ENCODE measurements around the gene DCLRE1A. TPM values are rescaled to one million over a fixed set of nuclear protein-coding genes. Genes with fewer than 3 reads are reported as not detected.

Gene DCLRE1A
- total RNA-seq, 4 donors from 2014 or later: 0.26 to 16.1 (median 4.4) TPM

DNA sequence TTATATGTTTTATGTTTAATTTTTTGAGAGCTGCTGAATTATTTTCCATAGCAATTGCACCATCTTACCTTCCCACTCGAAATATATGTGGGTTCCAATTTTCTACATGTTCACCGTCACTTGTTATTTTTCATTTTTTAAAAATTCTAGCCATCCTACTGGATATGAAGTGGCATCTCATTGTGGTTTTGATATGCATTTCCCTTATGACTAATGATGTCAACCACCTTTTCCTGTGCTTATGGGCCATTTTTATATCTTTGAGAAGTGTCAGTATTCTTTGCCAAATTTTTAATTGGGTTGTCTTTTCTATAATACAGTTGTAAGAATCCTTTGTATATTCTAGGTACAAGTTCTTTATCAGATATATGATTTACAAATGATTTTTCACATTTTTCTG lies 28.4 kb upstream of the DCLRE1A start:
- no peaks in the 10 kb centered on the region for H3K27me3 ChIP-seq
- TF ChIP-seq, protein P1, sequence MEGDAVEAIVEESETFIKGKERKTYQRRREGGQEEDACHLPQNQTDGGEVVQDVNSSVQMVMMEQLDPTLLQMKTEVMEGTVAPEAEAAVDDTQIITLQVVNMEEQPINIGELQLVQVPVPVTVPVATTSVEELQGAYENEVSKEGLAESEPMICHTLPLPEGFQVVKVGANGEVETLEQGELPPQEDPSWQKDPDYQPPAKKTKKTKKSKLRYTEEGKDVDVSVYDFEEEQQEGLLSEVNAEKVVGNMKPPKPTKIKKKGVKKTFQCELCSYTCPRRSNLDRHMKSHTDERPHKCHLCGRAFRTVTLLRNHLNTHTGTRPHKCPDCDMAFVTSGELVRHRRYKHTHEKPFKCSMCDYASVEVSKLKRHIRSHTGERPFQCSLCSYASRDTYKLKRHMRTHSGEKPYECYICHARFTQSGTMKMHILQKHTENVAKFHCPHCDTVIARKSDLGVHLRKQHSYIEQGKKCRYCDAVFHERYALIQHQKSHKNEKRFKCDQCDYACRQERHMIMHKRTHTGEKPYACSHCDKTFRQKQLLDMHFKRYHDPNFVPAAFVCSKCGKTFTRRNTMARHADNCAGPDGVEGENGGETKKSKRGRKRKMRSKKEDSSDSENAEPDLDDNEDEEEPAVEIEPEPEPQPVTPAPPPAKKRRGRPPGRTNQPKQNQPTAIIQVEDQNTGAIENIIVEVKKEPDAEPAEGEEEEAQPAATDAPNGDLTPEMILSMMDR (IDR thresholded peaks at IDR 0.05): no peak
- TF ChIP-seq POLR2A (IDR thresholded peaks at IDR 0.05): no peak
- H3K4me3 ChIP-seq: no peak overlapping the region
- H3K36me3 ChIP-seq: peaks cover 0 to 4% of the 10 kb centered on the region in 2 donors
- H3K9me3 ChIP-seq: no peaks in the 10 kb centered on the region
- no peaks in the 10 kb centered on the region for H3K4me1 ChIP-seq
- no peak overlapping the region for H3K27ac ChIP-seq
- intact Hi-C loops (cut with DNase I; ENCODE audit: low total_unique reads): no loop called here
- no peak for DNase-seq

DNA sequence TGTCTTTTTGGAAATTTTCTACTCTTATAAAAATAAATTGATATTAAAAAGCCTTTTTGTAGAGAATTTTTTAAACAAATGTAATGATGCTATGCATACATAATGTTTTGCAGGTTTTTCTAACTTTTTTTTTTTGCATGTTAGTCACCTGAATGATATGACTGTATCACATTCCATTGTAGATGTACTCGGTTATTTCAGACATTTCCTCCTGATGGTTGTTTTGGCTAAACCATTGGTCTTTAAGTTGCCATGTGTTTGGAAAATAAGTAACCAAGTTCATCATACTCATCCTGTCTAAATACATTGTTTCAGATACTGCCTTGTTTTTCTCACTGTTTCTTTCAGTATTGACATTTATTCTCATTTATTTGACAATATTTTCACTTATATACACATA lies 26.4 kb upstream of the DCLRE1A start:
- H3K36me3 ChIP-seq: peaks cover 0 to 4% of the 10 kb centered on the region in 2 donors
- intact Hi-C loops (cut with DNase I; ENCODE audit: low total_unique reads): no loop called here
- no peaks in the 10 kb centered on the region for H3K27me3 ChIP-seq
- H3K27ac ChIP-seq: no peak overlapping the region
- TF ChIP-seq, protein P1 (IDR thresholded peaks at IDR 0.05): no peak
- TF ChIP-seq POLR2A (IDR thresholded peaks at IDR 0.05): no peak
- no peaks in the 10 kb centered on the region for H3K9me3 ChIP-seq
- H3K4me3 ChIP-seq: no peak overlapping the region
- H3K4me1 ChIP-seq: no peaks in the 10 kb centered on the region
- DNase-seq: no peak

DNA sequence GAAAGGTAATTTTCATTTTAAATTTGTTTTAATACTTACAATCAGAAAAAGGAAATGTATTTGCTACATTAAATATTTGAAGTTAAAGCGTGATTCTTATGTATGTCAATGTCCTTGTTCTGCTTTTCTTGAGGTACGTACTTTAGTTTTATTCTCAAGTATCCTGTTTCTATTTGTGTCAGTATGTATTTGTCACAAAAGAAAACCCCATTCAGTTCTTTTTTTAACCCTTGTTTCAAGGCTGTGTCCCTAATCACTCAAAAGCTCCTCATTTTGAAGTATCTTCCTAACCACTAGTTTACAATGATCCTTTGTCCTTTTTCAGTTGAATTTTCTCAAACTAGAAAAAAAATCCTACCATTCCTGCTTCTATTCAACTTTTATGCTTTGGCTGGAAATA lies 25.8 kb upstream of the DCLRE1A start:
- DNase-seq: no peak
- Histone ChIP-seq H3K36me3 (peaks cover 0 to 2% of the 10 kb centered on the region in 2 donors), H3K4me3 (no peak overlapping the region), H3K4me1 (no peaks in the 10 kb centered on the region), H3K27me3 (no peaks in the 10 kb centered on the region), H3K27ac (no peak overlapping the region), H3K9me3 (no peaks in the 10 kb centered on the region)
- TF ChIP-seq, protein P1 (IDR thresholded peaks at IDR 0.05): no peak
- no peak for TF ChIP-seq POLR2A (IDR thresholded peaks at IDR 0.05)
- intact Hi-C loops (cut with DNase I; ENCODE audit: low total_unique reads): no loop called here

DNA sequence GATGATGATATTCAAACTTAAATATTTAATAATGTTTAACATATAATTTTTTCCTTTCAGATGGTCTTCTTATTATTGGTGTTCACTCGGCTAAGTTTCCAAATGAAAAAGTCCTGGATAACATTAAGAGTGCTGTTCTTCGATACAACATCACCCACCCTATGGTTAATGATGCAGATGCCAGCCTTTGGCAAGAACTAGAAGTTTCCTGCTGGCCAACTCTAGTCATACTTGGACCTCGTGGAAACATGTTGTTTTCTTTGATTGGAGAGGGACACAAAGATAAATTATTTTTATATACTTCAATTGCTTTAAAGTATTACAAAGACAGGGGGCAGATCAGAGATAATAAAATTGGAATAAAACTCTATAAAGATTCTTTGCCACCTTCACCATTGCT lies 22.6 kb upstream of the DCLRE1A start:
- no peaks in the 10 kb centered on the region for H3K4me1 ChIP-seq
- no peak for DNase-seq
- H3K4me3 ChIP-seq: no peak overlapping the region
- no peaks in the 10 kb centered on the region for H3K9me3 ChIP-seq
- no peaks in the 10 kb centered on the region for H3K27me3 ChIP-seq
- no peak overlapping the region for H3K27ac ChIP-seq
- intact Hi-C loops (cut with DNase I; ENCODE audit: low total_unique reads): no loop called here
- no peaks in the 10 kb centered on the region for H3K36me3 ChIP-seq
- TF ChIP-seq POLR2A (IDR thresholded peaks at IDR 0.05): no peak

DNA sequence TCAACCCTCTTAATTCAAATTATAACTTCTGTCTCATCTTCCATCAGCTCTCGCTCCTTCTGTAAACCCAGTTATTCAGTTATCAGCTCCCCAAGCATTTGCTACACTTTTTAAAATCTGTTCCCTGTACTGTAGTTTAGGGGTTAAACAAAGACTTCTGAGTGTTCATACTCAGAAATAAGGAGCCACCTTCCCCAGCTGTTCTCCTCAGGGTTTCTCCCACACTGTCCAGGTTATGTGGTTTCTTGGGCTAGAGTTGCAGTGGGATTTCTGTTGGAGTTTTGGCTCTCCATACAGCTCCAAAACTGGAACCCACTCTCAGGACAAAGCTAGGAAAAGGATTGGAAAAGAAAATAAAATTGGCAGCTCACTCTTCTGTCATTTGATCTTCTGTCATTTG lies 21.3 kb upstream of the DCLRE1A start:
- no peak for TF ChIP-seq POLR2A (IDR thresholded peaks at IDR 0.05)
- TF ChIP-seq, protein P1 (IDR thresholded peaks at IDR 0.05): no peak
- H3K27me3 ChIP-seq: no peaks in the 10 kb centered on the region
- no peaks in the 10 kb centered on the region for H3K4me1 ChIP-seq
- H3K36me3 ChIP-seq: no peaks in the 10 kb centered on the region
- no peak overlapping the region for H3K4me3 ChIP-seq
- no peak overlapping the region for H3K27ac ChIP-seq
- intact Hi-C loops (cut with DNase I; ENCODE audit: low total_unique reads): no loop called here
- no peaks in the 10 kb centered on the region for H3K9me3 ChIP-seq
- DNase-seq: no peak

All from uterus (tissue), 4 donors.